NCI-H748 (cell line): ENCODE results near the gene MAN1C1.
"Not testable (repeated sequence)": the region's sequence is repeated elsewhere in the genome, so short reads cannot be mapped to it uniquely, and the experiment has no call there.

Experiments used
- DNase-seq: peaks from one replicate; lab custom pipeline; 2025; ENCODE audit not compliant: unreplicated experiment; lab: John Stamatoyannopoulos, UW

The MAN1C1 gene

GRCh38 chr1:25583519-25584370 lies 32.8 kb upstream of the MAN1C1 start:
- DNase-seq: no peak

- no peak for DNase-seq
Observed at GRCh38 chr1:25586181-25586588, 30.4 kb upstream of the MAN1C1 start.

DNA sequence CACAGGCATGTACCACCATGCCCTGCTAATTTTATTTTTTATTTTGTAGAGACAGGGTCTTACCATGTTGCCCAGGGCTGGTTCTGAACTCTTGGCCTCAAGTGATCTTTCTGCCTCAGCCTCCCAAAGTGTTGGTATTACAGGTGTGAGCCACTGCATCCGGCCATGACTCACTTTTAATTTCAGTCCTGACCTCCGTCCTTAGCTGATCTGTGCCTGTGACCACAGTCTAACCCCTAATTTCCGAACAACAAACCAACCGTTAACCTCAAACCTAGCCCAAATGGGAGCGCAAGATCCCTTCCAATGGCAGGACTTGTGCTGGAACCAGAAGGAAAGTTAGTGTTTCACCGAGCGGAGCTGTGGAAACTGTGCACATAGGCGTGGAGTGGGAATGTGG lies 29.3 kb upstream of the MAN1C1 start:
- no peak for DNase-seq

GRCh38 chr1:25588224-25588623 lies 28.4 kb upstream of the MAN1C1 start:
- not testable (repeated sequence) for DNase-seq

- DNase-seq: not testable (repeated sequence)
Observed at GRCh38 chr1:25588786-25589185, 27.8 kb upstream of the MAN1C1 start.

GRCh38 chr1:25590096-25590824 lies 26.3 kb upstream of the MAN1C1 start:
- no peak for DNase-seq

DNA sequence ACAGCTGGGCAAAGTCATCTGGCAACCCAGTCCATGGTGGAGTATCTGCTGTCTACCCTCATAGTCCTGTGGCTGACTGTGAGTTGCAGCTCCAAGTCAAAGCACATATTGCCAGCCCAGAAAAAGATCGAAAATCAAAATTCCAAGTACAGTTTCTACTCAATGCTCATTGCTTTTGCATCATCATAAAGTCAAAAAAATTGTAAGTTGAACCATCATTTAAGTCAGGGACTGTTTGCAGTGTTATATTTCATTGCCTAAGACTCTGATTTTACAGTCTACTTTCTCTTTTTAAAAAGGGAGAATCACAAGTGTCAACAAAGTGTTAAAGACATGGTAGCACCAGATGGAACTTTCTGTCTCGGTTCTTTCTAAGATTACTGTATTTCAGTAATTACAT lies 22.7 kb upstream of the MAN1C1 start:
- no peak for DNase-seq

GRCh38 chr1:25594971-25595370 lies 21.6 kb upstream of the MAN1C1 start:
- no peak for DNase-seq

DNA sequence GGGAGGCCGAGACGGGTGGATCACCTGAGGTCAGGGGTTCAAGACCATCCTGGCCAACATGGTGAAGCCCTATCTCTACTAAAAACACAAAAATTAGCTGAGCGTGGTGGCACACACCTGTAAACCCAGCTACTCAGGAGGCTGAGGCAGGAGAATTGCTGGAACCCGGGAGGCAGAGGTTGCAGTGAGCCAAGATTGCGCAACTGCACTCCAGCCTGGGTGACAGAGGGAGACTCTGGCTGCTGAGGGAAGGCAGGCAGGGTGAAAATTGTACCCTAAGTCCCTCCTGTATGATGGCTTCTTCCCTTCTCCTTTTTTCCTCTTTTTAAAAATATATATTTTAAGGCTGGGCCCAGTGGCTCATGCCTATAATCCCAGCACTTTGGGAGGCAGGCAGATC lies 19.9 kb upstream of the MAN1C1 start:
- not testable (repeated sequence) for DNase-seq

- no peak for DNase-seq
Observed at GRCh38 chr1:25598879-25599278, 17.7 kb upstream of the MAN1C1 start.

DNA sequence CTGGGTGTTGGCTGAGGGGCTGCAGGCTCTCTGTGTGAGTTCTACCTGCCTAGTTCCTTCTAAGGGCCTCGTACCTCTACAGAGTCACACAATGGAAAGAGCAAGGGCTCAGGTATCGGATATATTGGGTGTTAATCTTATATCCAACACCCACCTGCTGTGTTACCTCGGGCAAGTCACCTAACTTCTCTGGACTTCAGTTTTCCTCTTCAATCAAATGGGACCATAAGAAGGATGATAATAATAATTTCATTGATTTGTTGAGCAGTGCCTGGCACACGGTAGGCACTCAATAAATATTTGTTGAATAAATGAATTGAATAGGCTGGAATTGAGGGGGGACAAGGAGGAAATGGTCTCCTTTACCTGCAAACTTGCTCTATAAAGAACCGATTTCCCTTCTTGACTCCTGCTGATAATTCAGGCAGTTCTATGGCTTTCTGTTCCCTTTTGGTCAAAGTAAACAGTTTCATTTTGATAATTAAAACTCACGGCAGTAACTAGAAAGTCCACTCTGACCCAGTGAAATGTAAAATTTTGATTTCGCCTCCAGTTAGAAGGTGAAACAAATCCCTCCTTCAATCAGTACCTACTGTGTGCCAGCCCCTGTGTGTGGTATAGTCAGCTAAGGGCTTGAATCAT lies 16.5 kb upstream of the MAN1C1 start:
- DNase-seq: no peak

DNA sequence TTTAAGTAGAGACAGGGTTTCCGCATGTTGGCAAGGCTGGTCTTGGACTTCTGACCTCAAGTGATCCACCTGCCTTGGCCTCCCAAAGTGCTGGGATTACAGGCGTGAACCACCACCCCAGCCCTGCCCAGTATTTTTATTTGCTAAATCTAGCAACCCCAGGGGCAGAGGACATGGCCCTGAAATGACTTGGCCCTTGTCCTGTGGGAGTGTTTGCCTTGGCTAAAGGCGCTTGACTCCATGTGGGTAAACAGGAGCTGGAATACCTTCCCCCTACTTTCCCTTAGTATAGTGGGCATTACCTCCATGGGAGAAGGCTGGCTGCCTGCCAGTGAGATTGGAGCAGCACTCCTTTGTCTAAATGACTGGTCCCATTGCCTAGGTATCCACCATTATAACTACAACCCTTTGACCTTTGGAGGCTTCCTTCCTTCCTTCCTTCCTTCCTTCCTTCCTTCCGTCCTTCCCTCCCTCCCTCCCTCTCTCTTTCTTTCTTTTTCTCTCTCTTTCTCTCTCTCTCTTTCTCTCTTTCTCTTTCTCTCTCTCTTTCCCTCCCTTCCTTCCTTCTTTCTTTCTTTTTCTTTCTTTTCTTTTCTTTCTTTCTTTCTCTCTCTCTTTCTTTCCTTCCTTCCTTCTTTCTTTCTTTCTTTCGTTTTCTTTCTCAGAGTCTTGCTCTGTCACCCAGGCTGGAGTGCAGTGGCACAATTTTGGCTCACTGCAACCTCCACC lies 15.5 kb upstream of the MAN1C1 start:
- peak; percentile 20 for DNase-seq

DNA sequence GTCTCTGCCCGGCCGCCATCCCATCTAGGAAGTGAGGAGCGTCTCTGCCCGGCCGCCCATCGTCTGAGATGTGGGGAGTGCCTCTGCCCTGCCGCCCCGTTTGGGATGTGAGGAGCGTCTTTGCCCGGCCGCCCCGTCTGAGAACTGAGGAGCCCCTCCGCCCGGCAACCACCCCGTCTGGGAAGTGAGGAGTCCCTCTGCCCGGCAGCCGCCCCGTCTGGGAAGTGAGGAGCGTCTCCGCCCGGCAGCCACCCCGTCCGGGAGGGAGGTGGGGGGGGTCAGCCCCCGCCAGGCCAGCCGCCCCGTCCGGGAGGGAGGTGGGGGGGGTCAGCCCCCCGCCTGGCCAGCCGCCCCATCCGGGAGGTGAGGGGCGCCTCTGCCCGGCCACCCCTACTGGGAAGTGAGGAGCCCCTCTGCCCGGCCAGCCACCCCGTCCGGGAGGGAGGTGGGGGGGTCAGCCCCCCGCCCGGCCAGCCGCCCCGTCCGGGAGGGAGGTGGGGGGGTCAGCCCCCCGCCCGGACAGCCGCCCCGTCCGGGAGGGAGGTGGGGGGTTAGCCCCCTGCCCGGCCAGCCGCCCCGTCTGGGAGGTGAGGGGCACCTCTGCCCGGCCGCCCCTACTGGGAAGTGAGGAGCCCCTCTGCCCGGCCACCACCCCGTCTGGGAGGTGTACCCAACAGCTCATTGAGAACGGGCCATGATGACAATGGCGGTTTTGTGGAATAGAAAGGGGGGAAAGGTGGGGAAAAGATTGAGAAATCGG lies 12.6 kb upstream of the MAN1C1 start:
- DNase-seq: not testable (repeated sequence)

- DNase-seq: no peak
Observed at GRCh38 chr1:25607123-25607522, 9.5 kb upstream of the MAN1C1 start.

DNA sequence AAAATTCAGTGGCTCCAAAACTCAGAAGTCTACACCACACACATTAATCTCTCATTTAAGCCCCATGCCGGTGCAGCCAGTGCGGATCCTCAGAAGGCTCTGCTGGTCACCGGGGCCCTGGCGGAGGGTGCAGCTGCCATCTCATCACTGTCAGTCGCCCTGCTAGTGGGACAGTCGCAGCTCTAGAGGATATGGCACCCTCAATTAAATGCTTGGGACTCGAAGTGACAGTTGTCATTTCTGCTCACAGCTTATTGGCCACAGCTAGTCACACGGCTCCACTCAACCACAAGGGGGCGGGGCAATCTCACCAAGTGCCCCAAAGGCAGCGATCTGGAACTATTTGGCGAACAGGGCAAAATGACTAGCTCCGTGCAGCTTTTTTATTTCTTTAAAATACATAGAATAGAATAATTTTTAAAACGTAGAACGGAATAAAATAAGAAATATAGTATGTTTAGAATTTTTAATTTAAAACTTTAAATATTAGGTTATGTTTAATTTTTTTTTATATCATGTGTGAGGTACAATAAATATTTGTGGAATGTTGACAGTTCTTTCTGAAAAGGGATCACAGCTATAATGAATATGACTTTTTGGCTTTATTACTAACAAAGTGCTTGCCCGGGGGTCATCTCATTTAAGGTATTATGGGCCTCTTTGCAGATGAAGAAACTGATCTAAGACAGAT lies 8.0 kb upstream of the MAN1C1 start:
- peak; percentile 60 for DNase-seq

GRCh38 chr1:25609921-25610320 lies 6.7 kb upstream of the MAN1C1 start:
- peak; percentile 5 for DNase-seq

DNA sequence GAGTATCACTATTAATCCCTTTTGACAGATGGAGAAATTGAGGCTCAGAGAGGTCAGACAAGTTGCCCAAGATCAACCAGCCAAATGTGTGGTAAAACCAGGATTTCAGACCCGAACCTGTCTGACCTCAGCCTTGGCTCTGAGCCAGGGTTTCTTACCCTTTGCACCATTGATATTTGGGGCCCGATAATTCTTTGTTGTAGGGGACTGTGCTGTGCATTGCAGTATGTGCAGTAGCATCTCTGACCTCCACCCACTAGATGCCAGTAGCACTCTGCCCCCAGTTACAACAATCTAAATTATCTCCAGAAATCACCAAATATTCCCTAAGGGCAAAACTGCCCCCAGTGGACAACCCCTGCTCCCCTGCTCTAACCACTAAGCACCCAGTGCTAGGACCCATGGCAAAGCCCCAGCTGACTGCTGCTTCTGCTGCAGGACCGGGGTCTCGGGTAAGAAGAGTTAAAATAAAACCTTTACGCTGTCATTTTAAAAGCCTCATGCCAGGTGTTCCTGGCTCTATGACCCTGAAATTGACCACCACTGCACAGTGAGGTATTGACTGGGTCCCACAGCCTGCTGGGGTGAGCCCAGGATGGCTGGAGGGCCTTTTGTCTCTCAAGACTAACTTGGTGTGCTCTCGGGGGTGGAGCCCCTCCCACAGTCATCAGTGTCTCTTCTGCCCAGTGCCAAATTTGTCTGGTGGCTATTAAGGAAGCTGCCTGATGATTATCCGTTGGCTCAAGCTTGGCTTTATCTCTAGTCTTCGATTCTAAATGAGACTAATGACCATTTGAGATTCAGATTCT lies 5.6 kb upstream of the MAN1C1 start:
- DNase-seq: peak; percentile 5

GRCh38 chr1:25611843-25612242 lies 4.7 kb upstream of the MAN1C1 start:
- no peak for DNase-seq

DNA sequence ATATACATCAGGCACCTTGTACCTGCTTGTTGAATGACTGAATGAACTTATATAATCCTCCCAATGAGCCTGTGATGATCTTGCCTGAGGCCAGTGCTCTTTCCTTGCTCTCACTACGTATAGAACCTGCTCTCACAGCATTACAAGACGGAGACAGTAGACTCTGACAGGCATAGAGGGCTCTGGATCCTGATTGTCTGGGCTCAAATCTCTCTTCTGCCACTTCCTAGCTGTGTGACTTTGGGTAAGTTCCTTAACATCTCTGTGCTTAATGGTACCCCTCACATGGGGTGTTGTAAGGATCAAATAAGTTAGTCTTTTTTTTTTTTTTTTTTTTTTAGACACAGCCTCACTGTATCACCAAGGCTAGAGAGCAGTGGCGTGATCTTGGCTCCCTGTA lies 4.2 kb upstream of the MAN1C1 start:
- no peak for DNase-seq
